ENCODE measurements around the gene CDCA8. TPM values are rescaled to one million over a fixed set of nuclear protein-coding genes. Genes with fewer than 3 reads are reported as not detected.

CDCA8 gene
- total and polyA plus RNA-seq, 9 donors: 2.2 to 13.7 (median 11.2) TPM

GRCh38 chr1:37721565-37721964, 29.2 kb downstream of the CDCA8 start:
- H3K36me3 ChIP-seq (ENCODE audit: control insufficient read depth, insufficient read depth, low read length): no peaks in the 10 kb centered on the region
- H3K27me3 ChIP-seq (ENCODE audit: control insufficient read depth, insufficient read depth, low read length): peaks cover 4% of the 10 kb centered on the region
- H3K27ac ChIP-seq (ENCODE audit: low read length): no peak overlapping the region
- H3K4me3 ChIP-seq (ENCODE audit: low read length): no peak overlapping the region
- no peaks in the 10 kb centered on the region for H3K9me3 ChIP-seq (replicated peaks; ENCODE audit: control insufficient read depth, low read depth, low read length)
- WGBS (ENCODE audit: insufficient coverage): 41% methylated on average over 18 of the region's 19 CpGs
- H3K4me1 ChIP-seq (ENCODE audit: control insufficient read depth, insufficient read depth, low read length): no peaks in the 10 kb centered on the region
- no peak for DNase-seq

GRCh38 chr1:37722181-37723071, 30.1 kb downstream of the CDCA8 start:
- Histone ChIP-seq H3K9me3 (replicated peaks; ENCODE audit: control insufficient read depth, low read depth, low read length) (no peaks in the 10 kb centered on the region), H3K4me3 (ENCODE audit: low read length) (no peak overlapping the region), H3K27me3 (ENCODE audit: control insufficient read depth, insufficient read depth, low read length) (peaks cover 12% of the 10 kb centered on the region), H3K36me3 (ENCODE audit: control insufficient read depth, insufficient read depth, low read length) (no peaks in the 10 kb centered on the region), H3K27ac (ENCODE audit: low read length) (no peak overlapping the region), H3K4me1 (ENCODE audit: control insufficient read depth, insufficient read depth, low read length) (no peaks in the 10 kb centered on the region)
- 63% methylated on average over 7 of the region's 14 CpGs for WGBS (ENCODE audit: insufficient coverage)
- no peak for DNase-seq

- Histone ChIP-seq H3K27me3 (ENCODE audit: control insufficient read depth, insufficient read depth, low read length) (peaks cover 12% of the 10 kb centered on the region), H3K36me3 (ENCODE audit: control insufficient read depth, insufficient read depth, low read length) (no peaks in the 10 kb centered on the region), H3K4me3 (ENCODE audit: low read length) (no peak overlapping the region), H3K27ac (ENCODE audit: low read length) (no peak overlapping the region), H3K9me3 (replicated peaks; ENCODE audit: control insufficient read depth, low read depth, low read length) (no peaks in the 10 kb centered on the region), H3K4me1 (ENCODE audit: control insufficient read depth, insufficient read depth, low read length) (no peaks in the 10 kb centered on the region)
- DNase-seq: no peak
- 75% methylated on average over 4 of the region's 6 CpGs for WGBS (ENCODE audit: insufficient coverage)
Measured at GRCh38 chr1:37723072-37723389, 30.7 kb downstream of the CDCA8 start.

DNA sequence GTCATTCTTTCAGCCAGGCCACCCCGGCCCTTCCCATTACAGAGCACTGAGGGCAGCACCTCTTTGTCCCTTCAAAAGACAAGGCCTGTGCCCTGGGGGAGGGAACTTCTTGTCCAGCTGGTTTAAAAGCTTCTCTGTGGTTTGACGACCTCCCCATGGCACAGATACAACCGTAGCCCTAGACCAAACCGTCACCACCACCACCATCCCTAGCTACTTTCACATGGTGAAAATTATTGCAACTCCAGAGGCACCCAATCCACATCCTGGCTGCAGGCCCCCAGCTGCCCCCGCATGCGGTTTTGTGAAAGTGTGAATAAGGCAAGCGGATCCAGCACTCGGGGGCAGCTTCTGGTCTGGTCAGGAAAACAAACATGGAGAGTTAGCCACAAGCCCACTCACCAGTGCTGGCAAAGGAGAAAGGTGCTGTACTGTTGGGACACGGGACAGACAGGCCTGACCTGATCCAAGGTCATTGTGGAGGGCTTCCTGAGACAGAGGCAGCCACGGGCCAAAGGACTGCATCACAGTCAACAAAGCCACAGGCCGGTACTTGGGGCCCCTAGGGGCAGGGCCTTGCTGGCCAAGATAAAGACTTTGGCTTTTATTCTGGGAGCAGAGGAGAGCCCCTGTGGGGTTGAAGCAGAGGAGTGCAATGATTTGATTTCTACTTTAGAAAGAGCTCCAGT, 31.2 kb downstream of the CDCA8 start:
- Histone ChIP-seq H3K27ac (ENCODE audit: low read length) (no peak overlapping the region), H3K4me3 (ENCODE audit: low read length) (no peak overlapping the region), H3K27me3 (ENCODE audit: control insufficient read depth, insufficient read depth, low read length) (peaks cover 12% of the 10 kb centered on the region), H3K4me1 (ENCODE audit: control insufficient read depth, insufficient read depth, low read length) (no peaks in the 10 kb centered on the region), H3K36me3 (ENCODE audit: control insufficient read depth, insufficient read depth, low read length) (no peaks in the 10 kb centered on the region), H3K9me3 (replicated peaks; ENCODE audit: control insufficient read depth, low read depth, low read length) (no peaks in the 10 kb centered on the region)
- DNase-seq: no peak
- 53% methylated on average over 11 of the region's 11 CpGs for WGBS (ENCODE audit: insufficient coverage)

DNA sequence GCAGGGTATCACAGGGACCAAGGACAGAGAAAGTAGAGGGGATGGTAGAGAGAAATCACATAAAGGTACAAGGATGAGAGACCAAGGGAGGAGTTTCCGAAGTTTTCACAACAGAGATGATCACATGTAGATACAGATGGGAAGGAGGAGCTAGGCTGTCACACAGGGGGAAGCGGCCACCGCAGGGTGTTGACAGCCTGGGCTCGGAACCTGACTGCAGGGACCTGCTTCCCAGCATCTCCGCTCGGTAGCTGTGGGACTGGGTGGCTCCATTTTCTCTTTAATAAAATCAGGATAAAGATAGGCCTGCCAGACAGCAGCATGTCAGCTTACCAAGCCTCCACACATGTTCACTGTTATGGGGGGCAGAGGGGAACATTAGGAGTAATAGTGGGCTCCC, 32.3 kb downstream of the CDCA8 start:
- 63% methylated on average over 6 of the region's 6 CpGs for WGBS (ENCODE audit: insufficient coverage)
- Histone ChIP-seq H3K4me3 (ENCODE audit: low read length) (no peak overlapping the region), H3K9me3 (replicated peaks; ENCODE audit: control insufficient read depth, low read depth, low read length) (no peaks in the 10 kb centered on the region), H3K27ac (ENCODE audit: low read length) (no peak overlapping the region), H3K36me3 (ENCODE audit: control insufficient read depth, insufficient read depth, low read length) (no peaks in the 10 kb centered on the region), H3K27me3 (ENCODE audit: control insufficient read depth, insufficient read depth, low read length) (peaks cover 12% of the 10 kb centered on the region), H3K4me1 (ENCODE audit: control insufficient read depth, insufficient read depth, low read length) (no peaks in the 10 kb centered on the region)
- no peak for DNase-seq

DNA sequence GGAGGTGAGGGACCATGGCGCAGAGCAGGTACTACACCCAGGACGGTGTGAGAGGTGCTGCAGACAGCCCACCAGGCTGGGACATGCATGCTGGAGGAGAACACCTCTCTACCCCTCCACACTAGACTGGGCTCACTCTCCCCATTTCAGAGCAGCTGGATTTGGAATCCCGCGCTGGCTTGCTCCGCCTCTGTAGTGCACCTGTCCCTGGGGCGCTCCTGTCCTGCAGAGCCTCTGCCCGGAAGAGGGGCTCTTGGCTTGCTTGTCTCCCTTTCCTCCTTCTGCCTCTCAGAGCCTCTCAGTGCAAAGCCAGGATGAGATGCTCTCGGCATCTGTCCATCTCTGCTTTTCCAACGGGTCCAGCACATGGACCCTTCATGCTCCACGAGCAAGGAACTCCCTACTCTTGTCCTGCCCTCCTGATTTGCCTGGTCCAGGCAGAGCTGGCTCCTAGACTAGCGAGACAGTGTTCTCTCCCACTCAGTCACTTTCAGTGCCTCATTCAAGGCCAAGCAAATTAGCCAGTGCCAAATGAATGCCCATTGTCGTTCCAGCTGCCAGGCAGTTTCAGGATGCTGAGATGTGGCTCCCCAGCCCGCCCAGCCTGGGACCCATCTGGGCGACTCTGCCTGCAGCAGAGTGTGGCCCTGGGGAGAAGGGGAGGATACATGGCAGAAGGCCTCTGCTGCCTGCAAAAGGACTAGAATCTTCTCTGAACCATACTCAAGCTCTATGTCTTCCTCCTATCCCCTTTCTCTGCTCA, 33.7 kb downstream of the CDCA8 start:
- WGBS (ENCODE audit: insufficient coverage): 57% methylated on average over 11 of the region's 14 CpGs
- H3K27ac ChIP-seq (ENCODE audit: low read length): no peak overlapping the region
- H3K27me3 ChIP-seq (ENCODE audit: control insufficient read depth, insufficient read depth, low read length): peaks cover 10% of the 10 kb centered on the region
- no peaks in the 10 kb centered on the region for H3K4me1 ChIP-seq (ENCODE audit: control insufficient read depth, insufficient read depth, low read length)
- H3K36me3 ChIP-seq (ENCODE audit: control insufficient read depth, insufficient read depth, low read length): no peaks in the 10 kb centered on the region
- no peaks in the 10 kb centered on the region for H3K9me3 ChIP-seq (replicated peaks; ENCODE audit: control insufficient read depth, low read depth, low read length)
- no peak overlapping the region for H3K4me3 ChIP-seq (ENCODE audit: low read length)
- DNase-seq: no peak

DNA sequence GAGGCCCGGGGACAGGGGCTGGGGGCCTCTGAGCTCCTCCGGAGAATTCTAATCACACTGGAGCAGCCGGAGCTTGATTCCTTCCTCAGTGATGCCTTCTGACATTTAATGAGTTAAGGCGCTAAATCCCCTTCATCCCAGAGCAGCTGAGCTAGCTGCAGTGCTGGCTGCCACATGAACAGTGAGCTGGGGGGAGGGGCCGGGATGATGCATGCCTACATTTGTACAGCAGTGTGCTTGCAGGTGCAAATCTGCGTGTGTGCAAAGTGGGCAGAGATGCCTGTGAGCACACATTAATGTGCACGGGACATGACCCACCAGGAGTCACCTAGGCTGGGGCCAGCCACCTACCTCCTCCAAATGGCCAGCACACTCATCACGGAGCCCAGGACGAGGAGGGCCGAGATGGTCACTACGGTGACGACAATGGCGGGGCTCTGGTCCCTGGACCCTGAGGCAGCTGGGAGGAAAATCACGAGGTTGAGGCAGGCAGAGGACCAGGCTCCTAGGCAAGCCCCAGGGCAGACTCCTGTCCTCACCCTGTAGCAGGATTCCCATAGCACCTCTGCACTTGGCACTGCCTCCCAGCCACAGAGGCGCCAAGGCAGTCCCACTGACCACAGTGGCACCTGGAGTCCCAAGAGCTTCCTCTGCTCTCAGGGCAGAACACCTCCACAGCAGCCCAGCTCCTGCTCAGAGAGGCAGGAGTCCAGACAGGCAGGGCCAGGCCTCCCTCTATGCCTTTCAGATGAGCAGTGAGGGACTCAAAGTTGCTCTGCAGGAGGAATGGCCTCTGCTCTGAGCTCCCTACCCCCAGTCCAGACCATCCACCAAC, 34.7 kb downstream of the CDCA8 start:
- Histone ChIP-seq H3K4me1 (ENCODE audit: control insufficient read depth, insufficient read depth, low read length) (no peaks in the 10 kb centered on the region), H3K27me3 (ENCODE audit: control insufficient read depth, insufficient read depth, low read length) (peaks cover 12% of the 10 kb centered on the region), H3K27ac (ENCODE audit: low read length) (no peak overlapping the region), H3K4me3 (ENCODE audit: low read length) (no peak overlapping the region), H3K9me3 (replicated peaks; ENCODE audit: control insufficient read depth, low read depth, low read length) (no peaks in the 10 kb centered on the region), H3K36me3 (ENCODE audit: control insufficient read depth, insufficient read depth, low read length) (no peaks in the 10 kb centered on the region)
- 38% methylated on average over 14 of the region's 15 CpGs for WGBS (ENCODE audit: insufficient coverage)
- no peak for DNase-seq

GRCh38 chr1:37728416-37728815, 36.1 kb downstream of the CDCA8 start:
- Histone ChIP-seq H3K4me1 (ENCODE audit: control insufficient read depth, insufficient read depth, low read length) (no peaks in the 10 kb centered on the region), H3K4me3 (ENCODE audit: low read length) (no peak overlapping the region), H3K27me3 (ENCODE audit: control insufficient read depth, insufficient read depth, low read length) (peaks cover 17% of the 10 kb centered on the region), H3K9me3 (replicated peaks; ENCODE audit: control insufficient read depth, low read depth, low read length) (no peaks in the 10 kb centered on the region), H3K36me3 (ENCODE audit: control insufficient read depth, insufficient read depth, low read length) (no peaks in the 10 kb centered on the region), H3K27ac (ENCODE audit: low read length) (no peak overlapping the region)
- WGBS (ENCODE audit: insufficient coverage): 70% methylated on average over 4 of the region's 4 CpGs
- no peak for DNase-seq

GRCh38 chr1:37730376-37730775, 38.1 kb downstream of the CDCA8 start:
- Histone ChIP-seq H3K4me1 (ENCODE audit: control insufficient read depth, insufficient read depth, low read length) (no peaks in the 10 kb centered on the region), H3K4me3 (ENCODE audit: low read length) (no peak overlapping the region), H3K27ac (ENCODE audit: low read length) (no peak overlapping the region), H3K27me3 (ENCODE audit: control insufficient read depth, insufficient read depth, low read length) (peaks cover 26% of the 10 kb centered on the region), H3K9me3 (replicated peaks; ENCODE audit: control insufficient read depth, low read depth, low read length) (no peaks in the 10 kb centered on the region), H3K36me3 (ENCODE audit: control insufficient read depth, insufficient read depth, low read length) (no peaks in the 10 kb centered on the region)
- DNase-seq: no peak
- WGBS (ENCODE audit: insufficient coverage): 67% methylated on average over 1 of the region's 5 CpGs

All from muscle of leg (tissue), 11 donors.